ENCODE data around the gene WSCD1.

The WSCD1 gene

GRCh38 chr17:6064868-6065267 lies 5.3 kb upstream of the WSCD1 start:
- DNase-seq = no peak

DNA sequence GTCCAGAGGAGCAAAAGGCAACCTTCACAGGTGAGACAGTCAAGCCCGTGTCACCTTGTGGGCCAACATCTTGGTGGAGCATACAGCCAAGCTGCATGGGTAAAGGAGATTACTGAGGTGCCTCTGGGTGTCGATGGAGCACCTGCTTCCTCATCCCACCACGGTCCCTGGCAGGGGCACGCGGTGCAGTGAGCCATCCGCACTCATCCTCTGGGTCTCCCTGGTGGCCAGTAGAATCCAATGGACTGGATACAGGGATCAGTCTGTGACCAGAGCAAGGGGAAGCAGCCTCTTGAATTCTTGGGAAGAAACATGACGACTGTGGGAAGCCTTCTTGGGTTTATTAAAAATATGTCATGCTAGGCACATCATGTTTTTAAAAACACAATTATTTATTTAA lies 4.8 kb upstream of the WSCD1 start:
- no peak for DNase-seq

- DNase-seq = no peak
These were observed 3.8 kb upstream of the WSCD1 start for GRCh38 chr17:6066183-6066948.

- DNase-seq = no peak
These were observed 3.1 kb upstream of the WSCD1 start for GRCh38 chr17:6067060-6067459.

DNA sequence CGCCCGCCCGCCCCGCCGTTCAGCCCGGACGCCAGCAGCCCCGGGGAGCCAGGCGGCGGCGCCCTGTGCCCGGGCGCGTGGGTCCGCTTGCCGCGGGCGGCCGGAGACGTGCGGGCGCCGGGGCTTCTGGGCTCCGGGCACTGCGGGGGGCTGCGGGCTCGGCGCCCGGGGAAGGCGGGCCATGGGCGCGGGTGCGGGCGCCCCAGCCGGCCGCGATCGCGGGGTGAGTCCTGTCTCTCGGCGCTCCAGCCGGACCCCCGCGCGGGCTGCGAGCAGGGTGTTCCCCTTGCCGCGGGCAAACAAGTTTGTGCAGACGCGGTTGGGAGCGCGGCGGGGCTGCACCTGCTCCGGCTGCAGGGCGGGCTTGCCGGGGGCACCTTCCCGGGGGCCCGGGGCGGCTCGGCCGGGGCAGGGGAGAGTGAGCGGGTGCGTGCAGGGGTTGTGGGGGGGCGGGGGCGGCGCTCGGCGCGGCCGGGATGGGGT lies 292 bp downstream of the WSCD1 start:
- no peak for DNase-seq

DNA sequence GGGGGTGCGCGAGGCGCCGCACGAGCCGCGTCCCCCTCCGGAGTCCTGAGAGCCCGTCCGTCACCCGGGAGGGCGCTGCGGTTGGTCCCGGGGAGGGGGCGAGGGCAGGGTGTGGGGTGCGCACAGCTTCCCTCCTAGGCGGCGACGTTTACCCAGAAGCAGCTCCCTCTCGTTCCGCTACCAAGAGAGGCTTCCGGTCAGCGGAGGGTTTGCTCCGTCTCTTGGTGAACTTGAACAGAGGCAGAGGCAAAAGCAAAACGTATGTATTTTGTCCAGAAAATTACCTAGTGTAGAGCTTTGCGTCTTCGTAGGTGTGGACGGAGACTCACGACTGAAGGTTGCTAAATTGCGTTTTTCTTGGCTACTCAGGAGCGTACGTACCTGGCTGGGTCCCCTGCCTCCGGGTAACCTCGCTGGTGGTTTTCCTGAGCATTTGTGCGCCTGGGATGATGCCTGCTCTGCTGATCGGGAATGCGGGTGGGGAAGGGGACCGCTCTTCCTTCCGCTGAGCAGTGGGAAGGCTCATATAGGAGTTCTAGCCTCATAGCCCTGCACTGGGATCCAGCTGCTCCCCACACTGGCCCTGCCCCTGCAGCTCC lies 833 bp downstream of the WSCD1 start:
- no peak for DNase-seq

DNA sequence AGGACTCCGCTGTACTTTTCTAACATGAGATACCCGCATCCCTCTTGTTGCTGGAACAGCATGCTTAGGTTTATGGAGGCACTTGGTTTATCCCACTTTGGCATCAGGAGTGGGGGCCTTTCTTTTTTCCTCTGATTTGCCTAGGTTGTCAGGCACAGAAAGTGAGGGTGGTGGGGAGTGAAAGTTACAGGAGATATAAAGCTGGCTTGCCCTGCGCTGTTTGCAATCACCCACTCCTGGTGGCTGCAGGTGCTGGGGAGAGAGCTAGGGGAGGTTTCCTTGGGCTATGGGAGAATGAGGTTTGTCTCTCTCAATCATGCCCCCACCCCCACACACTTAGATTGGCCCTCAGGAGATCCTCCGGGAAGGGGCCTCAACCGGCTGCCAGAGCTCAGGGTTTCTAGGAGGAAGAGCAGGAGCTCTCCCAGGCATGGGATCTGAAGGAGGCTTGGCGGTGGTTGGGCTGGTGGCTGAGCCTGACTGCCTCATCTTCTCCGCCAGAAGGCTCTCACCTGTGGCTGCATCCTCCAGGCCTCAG lies 1.4 kb downstream of the WSCD1 start:
- DNase-seq = no peak

GRCh38 chr17:6072157-6072556 lies 2.0 kb downstream of the WSCD1 start:
- DNase-seq = no peak

GRCh38 chr17:6072611-6073010 lies 2.4 kb downstream of the WSCD1 start:
- no peak for DNase-seq

- no peak for DNase-seq
These were observed 3.4 kb downstream of the WSCD1 start for GRCh38 chr17:6073620-6074019.

DNA sequence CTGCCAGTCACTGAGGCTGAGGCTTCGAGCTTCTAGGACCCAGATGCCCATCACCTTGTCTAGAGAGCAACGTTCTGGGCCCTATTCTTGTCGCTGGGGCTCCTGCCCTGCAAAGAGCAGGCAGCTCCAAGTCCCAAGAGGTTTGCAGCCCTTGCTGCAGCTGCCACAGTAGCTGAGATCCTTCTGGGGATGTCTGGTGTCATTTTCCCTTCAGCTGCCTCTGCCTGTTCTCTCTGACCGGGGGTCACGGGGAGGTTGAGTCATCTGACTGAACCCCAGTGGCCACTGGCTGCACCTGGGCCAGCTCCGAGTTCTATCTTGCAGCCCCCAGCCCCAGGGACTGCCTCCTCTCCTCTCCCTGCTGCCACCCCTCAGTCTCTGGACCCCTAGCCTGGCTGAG lies 4.9 kb downstream of the WSCD1 start:
- no peak for DNase-seq

DNA sequence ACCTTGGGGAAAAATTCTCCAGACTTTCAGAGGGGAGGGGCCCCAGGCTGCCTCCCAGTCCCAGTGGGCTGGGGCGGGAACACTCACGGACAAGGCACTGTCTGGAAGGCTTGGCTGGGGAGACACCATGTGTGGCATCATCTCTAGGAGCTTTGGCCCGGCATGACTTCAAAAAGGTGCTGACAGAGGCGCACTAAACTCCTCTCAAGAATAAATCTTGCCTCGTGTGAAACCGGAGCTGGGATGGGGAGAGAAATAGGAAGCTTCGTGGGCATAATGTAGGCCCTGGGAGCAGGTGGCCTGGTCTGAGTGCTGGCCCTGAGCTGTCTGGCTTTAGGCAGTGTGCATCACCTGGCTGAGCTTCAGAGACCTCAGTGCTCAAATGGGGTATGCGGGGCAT lies 5.7 kb downstream of the WSCD1 start:
- DNase-seq = no peak

DNA sequence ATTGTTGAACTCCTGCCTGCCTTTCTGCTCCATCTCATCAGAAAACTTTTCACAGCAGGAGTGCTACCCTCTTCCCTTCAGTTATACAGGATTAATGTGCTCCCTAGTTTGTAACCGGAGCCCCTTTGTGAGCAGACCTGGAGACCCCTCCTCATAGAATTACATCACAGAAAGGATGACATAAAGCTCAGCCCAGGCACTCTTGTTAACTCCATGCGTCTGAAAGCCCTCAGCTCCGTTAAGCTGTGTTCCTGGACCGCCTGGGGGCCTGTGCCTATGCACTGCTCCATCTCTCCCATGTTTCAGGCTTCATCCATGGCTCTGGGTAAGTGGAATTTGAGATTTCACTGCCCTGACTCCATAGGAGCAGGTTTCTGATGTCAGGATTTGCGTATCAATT lies 7.6 kb downstream of the WSCD1 start:
- no peak for DNase-seq

- DNase-seq = no peak
These were observed 8.3 kb downstream of the WSCD1 start for GRCh38 chr17:6078458-6078871.

DNA sequence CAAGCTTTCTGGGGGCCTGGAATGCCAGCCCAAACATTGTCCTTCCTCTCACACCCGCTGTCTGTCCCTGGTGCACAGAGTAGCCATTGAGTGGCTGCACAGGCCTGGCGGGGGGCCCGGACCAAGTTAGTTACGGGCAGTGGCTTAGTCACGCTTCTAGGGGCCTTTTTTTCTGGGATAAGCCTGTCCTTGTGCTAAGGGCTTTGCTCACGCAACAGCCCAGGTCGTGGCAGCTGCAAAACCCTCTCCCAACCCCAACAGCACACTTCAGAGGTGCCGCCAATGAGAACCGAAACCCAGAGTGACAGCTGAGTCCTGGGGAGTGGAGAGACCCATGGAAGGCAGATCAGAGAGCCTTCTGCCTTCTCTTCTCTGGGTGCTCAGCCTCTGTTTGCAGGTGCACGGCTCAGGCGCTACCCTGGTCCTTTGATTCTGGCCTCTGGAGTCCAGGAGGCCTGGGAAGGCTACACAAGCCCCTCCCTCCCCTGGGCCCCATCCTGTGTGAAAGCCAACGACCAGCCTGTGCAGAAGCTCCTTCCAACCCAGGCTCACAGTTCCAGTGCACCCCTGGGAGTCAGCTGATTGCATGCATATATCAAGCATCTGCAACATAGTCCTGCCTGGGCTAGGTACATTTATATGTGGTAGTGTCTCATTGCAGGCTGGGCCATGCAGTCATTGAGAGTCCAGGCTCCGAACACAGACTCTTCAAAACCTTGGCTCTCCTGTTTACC lies 9.1 kb downstream of the WSCD1 start:
- no peak for DNase-seq

DNA sequence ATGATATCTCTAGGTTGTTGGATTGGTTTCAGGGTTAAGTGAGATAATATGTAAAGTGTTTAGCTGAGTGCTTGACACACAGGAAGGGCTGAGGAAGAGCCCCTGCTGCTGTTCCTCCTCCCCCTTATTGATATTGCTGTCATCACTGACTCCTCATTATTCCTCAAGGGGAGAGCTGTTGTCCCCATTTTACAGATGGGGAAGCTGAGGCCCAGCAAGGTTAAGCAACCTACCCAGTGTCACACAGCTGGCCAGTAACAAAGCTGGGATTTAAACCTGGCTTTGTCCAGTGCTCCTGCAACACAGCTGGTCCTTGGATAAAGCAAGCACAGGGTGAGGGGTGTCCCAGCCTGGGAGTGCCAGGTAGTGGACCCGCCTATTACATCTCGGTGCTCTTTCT lies 9.8 kb downstream of the WSCD1 start:
- DNase-seq = no peak

DNA sequence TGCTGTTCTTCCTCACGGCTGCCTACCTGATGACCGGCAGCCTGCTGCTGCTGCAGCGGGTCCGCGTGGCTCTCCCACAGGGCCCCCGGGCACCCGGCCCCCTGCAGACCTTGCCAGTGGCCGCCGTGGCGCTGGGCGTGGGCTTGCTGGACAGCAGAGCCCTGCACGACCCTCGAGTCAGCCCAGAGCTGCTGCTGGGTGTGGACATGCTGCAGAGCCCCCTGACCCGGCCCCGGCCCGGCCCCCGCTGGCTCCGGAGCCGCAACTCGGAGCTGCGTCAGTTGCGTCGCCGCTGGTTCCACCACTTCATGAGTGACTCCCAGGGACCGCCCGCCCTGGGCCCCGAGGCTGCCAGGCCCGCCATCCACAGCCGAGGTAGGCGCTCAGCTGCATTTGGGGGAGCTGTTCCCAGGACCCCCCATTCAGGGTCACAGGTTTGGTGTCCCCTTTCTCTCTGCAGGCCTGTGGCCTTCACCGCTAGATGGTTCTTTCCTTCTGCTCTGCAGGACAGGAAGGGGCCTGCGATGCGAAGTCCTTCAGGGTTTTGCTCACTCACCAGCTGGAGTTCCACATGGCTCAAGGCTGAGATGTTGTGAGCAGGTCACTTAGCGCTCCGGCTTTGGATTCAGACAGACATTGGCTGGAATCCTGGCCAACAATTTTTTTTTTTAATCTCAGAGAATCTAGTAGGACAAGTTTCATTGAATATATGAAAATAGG lies 10.7 kb downstream of the WSCD1 start:
- no peak for DNase-seq

DNA sequence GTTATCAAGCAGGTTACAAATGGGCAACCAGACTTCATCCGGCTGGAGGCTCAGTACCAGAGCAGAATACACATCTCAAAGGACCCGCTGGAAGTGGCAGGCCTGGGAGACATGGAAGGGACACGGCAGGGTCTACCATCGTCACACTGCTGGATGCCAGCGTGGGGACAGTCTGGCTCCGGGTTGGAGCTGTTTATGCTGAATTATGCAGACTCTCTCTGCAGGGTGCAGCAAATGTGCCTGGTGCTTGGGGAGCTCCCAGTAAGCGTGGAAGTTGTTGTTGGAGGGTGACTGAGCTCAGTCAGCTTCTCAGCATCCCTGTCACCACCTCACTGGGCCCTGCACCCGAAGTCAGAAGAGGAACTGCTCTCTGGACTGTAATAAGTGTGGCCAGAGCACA lies 12.2 kb downstream of the WSCD1 start:
- no peak for DNase-seq

DNA sequence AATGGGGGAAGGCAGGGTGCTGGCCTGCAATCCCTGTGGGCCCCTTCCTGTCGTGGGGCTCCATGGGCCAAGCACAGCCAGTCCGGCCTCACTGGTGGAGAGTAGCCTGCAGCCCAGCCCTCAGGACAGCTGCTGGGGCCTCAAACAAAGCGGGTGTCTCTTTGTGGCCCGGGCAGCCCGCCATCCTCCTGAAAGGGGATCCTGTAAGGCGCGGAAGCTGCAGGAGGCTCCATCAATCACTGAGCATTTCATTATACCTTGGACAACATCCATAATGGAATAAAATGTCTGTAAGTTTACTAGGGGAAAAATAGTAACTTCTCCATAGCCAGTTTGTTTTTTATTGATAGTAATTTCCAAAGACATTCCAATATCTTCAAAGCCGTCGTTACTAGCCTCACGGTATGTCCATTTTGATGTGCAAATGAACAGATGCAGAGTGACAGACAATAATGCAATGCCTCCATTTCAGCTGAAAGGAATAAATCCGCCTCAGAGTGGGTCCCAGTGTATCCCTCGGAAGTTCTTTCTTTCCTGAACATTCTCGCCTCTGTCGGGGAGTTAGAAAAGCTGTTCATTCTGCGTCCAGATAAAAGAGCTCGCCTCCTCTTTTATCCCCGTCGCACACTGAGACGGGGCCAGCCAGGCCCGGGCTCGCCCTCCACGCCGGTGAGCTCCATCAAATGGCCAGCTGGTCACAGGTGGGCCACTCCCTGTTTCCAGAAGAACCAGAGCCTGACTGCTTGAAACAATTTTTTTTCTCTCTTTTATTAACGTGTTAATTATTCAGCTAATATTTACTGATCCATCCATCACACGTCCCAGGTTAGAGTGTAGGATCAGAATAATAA lies 14.4 kb downstream of the WSCD1 start:
- DNase-seq = peak; percentile 57

DNA sequence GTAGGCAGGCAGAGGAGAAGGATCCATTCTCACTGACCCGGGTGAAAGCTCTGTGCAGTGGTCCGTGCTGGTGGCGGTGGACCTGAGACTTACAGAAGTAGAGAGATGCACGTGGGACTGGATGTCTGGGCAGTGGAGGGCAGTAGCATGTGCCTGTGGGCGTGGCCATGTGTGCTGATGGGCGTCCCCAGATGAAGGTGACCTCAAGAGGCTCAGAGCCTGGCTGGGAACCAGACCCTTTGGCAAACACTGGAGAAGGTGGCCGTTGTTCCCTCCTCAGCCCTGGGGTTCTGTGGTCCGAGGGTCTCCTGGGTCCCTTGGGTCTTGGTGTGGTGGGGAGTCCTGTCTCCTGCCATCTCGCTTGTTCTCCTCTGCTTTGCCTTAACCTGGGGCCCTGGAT lies 15.6 kb downstream of the WSCD1 start:
- no peak for DNase-seq

GRCh38 chr17:6086603-6087400 lies 16.6 kb downstream of the WSCD1 start:
- DNase-seq = no peak

All from NCI-H446 treated with DMSO at 0.1 percent for 48 hours (cell line).